ENCODE measurements around the gene GPC5. TPM values are rescaled to one million over a fixed set of nuclear protein-coding genes. Genes with fewer than 3 reads are reported as not detected.

Gene GPC5
- total RNA-seq, 1 donor from 2014 or later, result 0.17 TPM

DNA sequence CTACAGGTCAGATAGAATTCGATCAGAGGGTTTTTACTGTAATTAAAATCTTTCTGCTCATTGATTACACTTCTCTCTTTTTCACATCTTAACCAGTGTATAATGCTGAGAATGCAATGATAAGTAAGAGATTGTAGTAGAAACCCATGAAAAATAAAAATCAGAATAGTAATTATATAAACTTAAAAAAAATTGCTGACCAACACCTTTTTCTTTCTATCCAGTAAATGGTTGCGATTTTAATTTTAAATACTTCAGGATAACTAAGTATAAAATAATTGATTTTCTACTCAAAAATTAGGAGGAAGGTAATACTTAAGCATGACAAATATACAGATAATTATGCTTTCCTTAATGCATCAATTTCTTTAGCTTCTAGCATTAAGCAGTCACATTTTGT, 917.6 kb downstream of the GPC5 start:
- H3K4me3 ChIP-seq (ENCODE audit: low read depth, low read length), result no peak overlapping the region
- DNase-seq (ENCODE audit: low read depth), result no peak
- no peak for TF ChIP-seq CTCF (IDR thresholded peaks at IDR 0.05; ENCODE audit: insufficient read depth, low read length, poor library complexity, severe bottlenecking)
- no peaks in the 10 kb centered on the region for H3K36me3 ChIP-seq (ENCODE audit: control insufficient read depth, insufficient read depth, low read length)
- no peaks in the 10 kb centered on the region for H3K27me3 ChIP-seq (ENCODE audit: control insufficient read depth, insufficient read depth, low read length)

- Histone ChIP-seq H3K4me3 (ENCODE audit: low read depth, low read length) (no peak overlapping the region), H3K27me3 (ENCODE audit: control insufficient read depth, insufficient read depth, low read length) (no peaks in the 10 kb centered on the region), H3K36me3 (ENCODE audit: control insufficient read depth, insufficient read depth, low read length) (no peaks in the 10 kb centered on the region)
- TF ChIP-seq CTCF (IDR thresholded peaks at IDR 0.05; ENCODE audit: insufficient read depth, low read length, poor library complexity, severe bottlenecking), result no peak
- no peak for DNase-seq (ENCODE audit: low read depth)
These were observed 918.6 kb downstream of the GPC5 start for GRCh38 chr13:92317066-92317465.

DNA sequence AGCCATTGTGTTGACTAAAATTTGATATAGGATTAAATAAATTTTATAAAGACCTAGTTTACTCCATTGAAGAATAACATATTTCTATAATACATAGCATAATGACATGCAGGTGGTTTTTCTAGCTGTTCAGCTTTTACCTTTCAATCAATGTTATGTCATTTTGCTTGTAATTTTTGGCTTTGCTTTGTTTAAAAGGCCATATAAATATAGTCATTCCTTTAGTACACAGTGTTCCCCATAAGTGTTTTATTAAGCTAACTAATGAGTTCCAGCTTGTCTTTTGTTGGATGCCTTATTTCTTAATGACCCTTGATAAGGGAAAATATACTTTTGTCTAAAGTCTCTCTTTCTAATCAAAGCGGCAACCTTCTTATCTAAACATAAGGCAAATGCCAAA, 921.9 kb downstream of the GPC5 start:
- no peak for DNase-seq (ENCODE audit: low read depth)
- Histone ChIP-seq H3K4me3 (ENCODE audit: low read depth, low read length) (no peak overlapping the region), H3K27me3 (ENCODE audit: control insufficient read depth, insufficient read depth, low read length) (no peaks in the 10 kb centered on the region), H3K36me3 (ENCODE audit: control insufficient read depth, insufficient read depth, low read length) (no peaks in the 10 kb centered on the region)
- no peak for TF ChIP-seq CTCF (IDR thresholded peaks at IDR 0.05; ENCODE audit: insufficient read depth, low read length, poor library complexity, severe bottlenecking)

- Histone ChIP-seq H3K36me3 (ENCODE audit: control insufficient read depth, insufficient read depth, low read length) (no peaks in the 10 kb centered on the region), H3K27me3 (ENCODE audit: control insufficient read depth, insufficient read depth, low read length) (no peaks in the 10 kb centered on the region), H3K4me3 (ENCODE audit: low read depth, low read length) (no peak overlapping the region)
- DNase-seq (ENCODE audit: low read depth), result no peak
- no peak for TF ChIP-seq CTCF (IDR thresholded peaks at IDR 0.05; ENCODE audit: insufficient read depth, low read length, poor library complexity, severe bottlenecking)
These were observed 922.8 kb downstream of the GPC5 start for GRCh38 chr13:92321174-92321573.

DNA sequence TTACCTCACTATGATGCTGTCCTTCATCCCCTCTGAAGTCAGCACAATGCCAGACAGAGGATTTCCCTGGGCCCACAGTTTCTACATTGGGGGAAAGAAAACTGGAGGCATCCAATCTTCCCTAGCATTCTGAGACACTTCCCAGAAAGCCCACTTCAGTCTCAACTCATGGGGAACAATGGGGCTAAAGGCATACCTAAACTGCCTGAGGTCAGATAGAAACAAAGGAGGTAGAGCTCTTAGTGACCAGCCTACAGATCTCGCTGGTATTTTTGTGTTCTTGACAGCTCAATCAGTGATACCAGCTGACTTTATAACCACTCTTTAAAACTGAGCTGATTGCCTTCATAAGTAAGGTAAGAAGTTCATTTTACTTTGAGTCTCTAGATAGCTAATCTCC, 947.2 kb downstream of the GPC5 start:
- Histone ChIP-seq H3K4me3 (ENCODE audit: low read depth, low read length) (no peak overlapping the region), H3K36me3 (ENCODE audit: control insufficient read depth, insufficient read depth, low read length) (no peaks in the 10 kb centered on the region), H3K27me3 (ENCODE audit: control insufficient read depth, insufficient read depth, low read length) (no peaks in the 10 kb centered on the region)
- DNase-seq (ENCODE audit: low read depth), result no peak
- no peak for TF ChIP-seq CTCF (IDR thresholded peaks at IDR 0.05; ENCODE audit: insufficient read depth, low read length, poor library complexity, severe bottlenecking)

DNA sequence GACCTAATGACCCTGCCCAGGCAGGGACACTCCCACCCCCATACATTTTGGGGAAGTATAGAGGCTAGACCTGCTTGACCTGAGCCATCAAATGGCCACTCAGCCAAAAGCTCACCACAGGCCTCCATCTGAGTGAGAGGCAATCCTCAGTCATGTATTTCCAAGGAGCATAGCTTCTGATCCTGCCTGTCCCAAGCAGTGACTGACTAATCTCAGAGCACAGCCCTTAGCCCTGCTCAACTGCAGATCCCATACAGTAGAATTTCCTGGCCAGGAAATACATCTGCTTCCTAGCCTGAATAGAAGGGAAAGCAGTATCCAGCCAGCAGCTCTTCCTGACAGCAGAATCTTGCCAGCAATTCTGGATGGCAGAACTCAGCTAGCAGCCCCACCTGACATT, 947.6 kb downstream of the GPC5 start:
- H3K27me3 ChIP-seq (ENCODE audit: control insufficient read depth, insufficient read depth, low read length), result no peaks in the 10 kb centered on the region
- H3K4me3 ChIP-seq (ENCODE audit: low read depth, low read length), result no peak overlapping the region
- TF ChIP-seq CTCF (IDR thresholded peaks at IDR 0.05; ENCODE audit: insufficient read depth, low read length, poor library complexity, severe bottlenecking), result no peak
- DNase-seq (ENCODE audit: low read depth), result no peak
- no peaks in the 10 kb centered on the region for H3K36me3 ChIP-seq (ENCODE audit: control insufficient read depth, insufficient read depth, low read length)
